H9 (cell line): ENCODE measurements around the gene OAS2. TPM values are rescaled to one million over a fixed set of nuclear protein-coding genes. Genes with fewer than 3 reads are reported as not detected.

Experiments
- DNase-seq: peaks from one replicate; pipeline ENCODE4 v3.0.0-alpha.2; 2017
- H2AFZ ChIP-seq: one replicate; pipeline ENCODE4 v1.6.1; 2013; ENCODE audit warnings: mild to moderate bottlenecking, low read length, control low read depth, moderate library complexity
- H2AK5ac ChIP-seq: 2 replicates; pipeline ENCODE4 v1.6.1; 2013; ENCODE audit warnings: low read length, control low read depth, mixed read lengths; ENCODE audit not compliant: insufficient read length
- H2BK120ac ChIP-seq: one replicate; pipeline ENCODE4 v1.6.1; 2013; ENCODE audit warnings: low read depth, mild to moderate bottlenecking, low read length, control low read depth, inconsistent platforms; ENCODE audit not compliant: poor library complexity, severe bottlenecking
- H2BK12ac ChIP-seq: 2 replicates; pipeline ENCODE4 v1.6.1; 2013; ENCODE audit warnings: low read length, control low read depth, mixed read lengths, low read depth; ENCODE audit not compliant: insufficient read length
- H2BK15ac ChIP-seq: 2 replicates; pipeline ENCODE4 v1.6.1; 2013; ENCODE audit warnings: low read depth, low read length, control low read depth
- H2BK20ac ChIP-seq: one replicate; pipeline ENCODE4 v1.6.1; 2013; ENCODE audit warnings: low read depth, mild to moderate bottlenecking, low read length, control low read depth, inconsistent platforms; ENCODE audit not compliant: poor library complexity, severe bottlenecking
- H2BK5ac ChIP-seq: 2 replicates; pipeline ENCODE4 v1.6.1; 2013; ENCODE audit warnings: low read length, control low read depth, mixed read lengths; ENCODE audit not compliant: insufficient read length
- H3K14ac ChIP-seq: 2 replicates; pipeline ENCODE4 v1.6.1; 2013; ENCODE audit warnings: low read length, control low read depth; ENCODE audit not compliant: insufficient read depth
- H3K18ac ChIP-seq: 2 replicates; pipeline ENCODE4 v1.6.1; 2013; ENCODE audit warnings: low read depth, mild to moderate bottlenecking, mixed read lengths, low read length, control low read depth; ENCODE audit not compliant: insufficient read length
- H3K23ac ChIP-seq: 2 replicates; pipeline ENCODE4 v1.6.1; 2013; ENCODE audit warnings: low read length, control low read depth, mixed read lengths, low read depth; ENCODE audit not compliant: insufficient read length
- H3K23me2 ChIP-seq: 2 replicates; pipeline ENCODE4 v1.6.1; 2013; ENCODE audit warnings: low read depth, mild to moderate bottlenecking, mixed read lengths, low read length, control low read depth; ENCODE audit not compliant: insufficient read length, poor library complexity, severe bottlenecking
- H3K27ac ChIP-seq: 2 replicates; pipeline ENCODE4 v1.5.1; 2013; ENCODE audit warnings: low read length, control low read depth, mixed read lengths, low read depth; ENCODE audit not compliant: insufficient read length
- H3K27me3 ChIP-seq: 2 replicates; pipeline ENCODE4 v1.6.1; 2013; ENCODE audit warnings: low read length, control low read depth, inconsistent platforms; ENCODE audit not compliant: insufficient read depth
- H3K4ac ChIP-seq: 2 replicates; pipeline ENCODE4 v1.6.1; 2013; ENCODE audit warnings: low read depth, mild to moderate bottlenecking, control low read depth, inconsistent platforms, low read length, moderate library complexity
- H3K4me1 ChIP-seq: 2 replicates; pipeline ENCODE4 v1.6.1; 2013; ENCODE audit warnings: low read length, control low read depth, inconsistent platforms; ENCODE audit not compliant: insufficient read depth
- H3K4me2 ChIP-seq: 2 replicates; pipeline ENCODE4 v1.6.1; 2013; ENCODE audit warnings: low read length, control low read depth, mixed read lengths; ENCODE audit not compliant: insufficient read length, insufficient read depth
- H3K56ac ChIP-seq: 2 replicates; pipeline ENCODE4 v1.6.1; 2013; ENCODE audit warnings: low read depth, mild to moderate bottlenecking, mixed read lengths, low read length, control low read depth; ENCODE audit not compliant: insufficient read length
- H3K79me1 ChIP-seq: 2 replicates; pipeline ENCODE4 v1.6.1; 2013; ENCODE audit warnings: low read depth, mild to moderate bottlenecking, moderate library complexity, low read length, control low read depth, inconsistent platforms; ENCODE audit not compliant: insufficient read depth, poor library complexity, severe bottlenecking
- H3K79me2 ChIP-seq: 2 replicates; pipeline ENCODE4 v1.6.1; 2013; ENCODE audit warnings: low read length, control low read depth, inconsistent platforms; ENCODE audit not compliant: insufficient read depth
- H3K9ac ChIP-seq: 2 replicates; pipeline ENCODE4 v1.6.1; 2013; ENCODE audit warnings: low read length, control low read depth, mixed read lengths; ENCODE audit not compliant: insufficient read length; ENCODE audit errors: extremely low read depth
- H3K9me3 ChIP-seq: one replicate; pipeline ENCODE4 v1.6.1; 2013; ENCODE audit warnings: low read depth, low read length, inconsistent platforms; ENCODE audit not compliant: control insufficient read depth
- H3T11ph ChIP-seq: one replicate; pipeline ENCODE4 v1.6.1; 2013; ENCODE audit warnings: mild to moderate bottlenecking, low read length, control low read depth, inconsistent platforms
- H4K20me1 ChIP-seq: one replicate; pipeline ENCODE4 v1.6.1; 2013; ENCODE audit not compliant: control insufficient read depth, insufficient read length, insufficient read depth
- H4K5ac ChIP-seq: 2 replicates; pipeline ENCODE4 v1.6.1; 2013; ENCODE audit warnings: low read depth, mild to moderate bottlenecking, mixed read lengths, low read length, control low read depth; ENCODE audit not compliant: insufficient read length
- H4K8ac ChIP-seq: replicated peaks from 2 replicates; pipeline ENCODE4 v1.6.1; 2013; ENCODE audit warnings: low read length, control low read depth, mixed read lengths, low read depth; ENCODE audit not compliant: insufficient read length
- H4K91ac ChIP-seq: 2 replicates; pipeline ENCODE4 v1.6.1; 2013; ENCODE audit warnings: low read depth, mild to moderate bottlenecking, moderate library complexity, mixed read lengths, low read length, control low read depth; ENCODE audit not compliant: insufficient read length
- H3K27ac Mint-ChIP-seq, 3 experiments: 2 replicates in 2 of 3; 3 replicates in 1 of 3; pipeline ENCODE4 v1.8.0; 2020 to 2021; ENCODE audit warnings: mixed read lengths in 3 of 3, mild to moderate bottlenecking in 1 of 3, moderate library complexity in 1 of 3
- H3K27me3 Mint-ChIP-seq: 2 replicates; pipeline ENCODE4 v1.8.0; 2021; ENCODE audit warnings: low read depth, mild to moderate bottlenecking, moderate library complexity, mixed read lengths
- H3K36me3 Mint-ChIP-seq, 3 experiments: 2 replicates in 2 of 3; 3 replicates in 1 of 3; pipeline ENCODE4 v1.8.0; 2020 to 2021; ENCODE audit warnings: low read depth in 3 of 3, mixed read lengths in 3 of 3; ENCODE audit not compliant: insufficient read depth in 1 of 3
- H3K4me1 Mint-ChIP-seq, 2 experiments: 2 replicates each; pipeline ENCODE4 v1.8.0; 2020; ENCODE audit warnings: mixed read lengths in 2 of 2
- H3K4me3 Mint-ChIP-seq, 2 experiments: 2 replicates in 1 of 2; 3 replicates in 1 of 2; pipeline ENCODE4 v1.8.0; 2020 to 2021; ENCODE audit warnings: mild to moderate bottlenecking in 2 of 2, mixed read lengths in 2 of 2, moderate library complexity in 1 of 2
- H3K9me3 Mint-ChIP-seq, 2 experiments: 2 replicates in 1 of 2; 3 replicates in 1 of 2; pipeline ENCODE4 v1.8.0; 2020; ENCODE audit warnings: mild to moderate bottlenecking in 2 of 2, mixed read lengths in 2 of 2, moderate library complexity in 1 of 2
- WGBS: extraction: QIAGEN DNeasy Blood & Tissue Kit; methylation state at CpG from one replicate; pipeline ENCODE4 v1.1.7; 2013; ENCODE audit warnings: missing lambda C conversion rate, low lambda C conversion rate, mixed read lengths; ENCODE audit not compliant: insufficient read length; ENCODE audit errors: extremely low coverage; 5-methylcytosine and 5-hydroxymethylcytosine counted together
- total RNA-seq: library from RNA; stranded (reverse); gene quantifications from 2 replicates; pipeline ENCODE4 v1.2.1, GENCODE V29; 2021
- TF ChIP-seq, protein P1 (sequence below): fragments of 200-600 bp; sonication (generic); conservative IDR thresholded peaks from 3 replicates; pipeline ENCODE4 v1.8.0; 2021; ENCODE audit warnings: antibody characterized with exemption, mild to moderate bottlenecking

Gene OAS2
- total RNA-seq, 1 experiment from 2014 or later = not detected

DNA sequence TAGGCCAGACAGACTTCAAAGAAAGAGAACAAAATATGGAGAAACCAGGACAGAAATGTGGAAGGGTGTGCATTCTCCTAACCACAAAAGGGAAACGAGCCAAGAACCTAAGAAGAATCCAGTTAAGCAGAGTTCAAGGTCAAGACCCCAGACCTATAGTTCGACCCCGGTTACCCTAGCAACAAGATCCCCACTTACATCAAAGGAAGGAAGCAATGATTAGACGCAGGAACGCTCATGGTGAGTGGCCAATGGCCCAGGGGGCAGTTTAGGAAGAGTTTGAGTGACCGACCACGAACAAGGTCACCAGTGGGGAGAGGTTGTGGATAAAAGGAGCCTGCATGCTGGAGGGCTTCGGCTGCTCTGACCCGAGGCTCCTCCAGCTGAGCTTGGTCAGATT is 36.2 kb downstream of the OAS2 start:
- WGBS = no CpG with 5 or more reads among the region's 9 CpGs
- TF ChIP-seq, protein P1, sequence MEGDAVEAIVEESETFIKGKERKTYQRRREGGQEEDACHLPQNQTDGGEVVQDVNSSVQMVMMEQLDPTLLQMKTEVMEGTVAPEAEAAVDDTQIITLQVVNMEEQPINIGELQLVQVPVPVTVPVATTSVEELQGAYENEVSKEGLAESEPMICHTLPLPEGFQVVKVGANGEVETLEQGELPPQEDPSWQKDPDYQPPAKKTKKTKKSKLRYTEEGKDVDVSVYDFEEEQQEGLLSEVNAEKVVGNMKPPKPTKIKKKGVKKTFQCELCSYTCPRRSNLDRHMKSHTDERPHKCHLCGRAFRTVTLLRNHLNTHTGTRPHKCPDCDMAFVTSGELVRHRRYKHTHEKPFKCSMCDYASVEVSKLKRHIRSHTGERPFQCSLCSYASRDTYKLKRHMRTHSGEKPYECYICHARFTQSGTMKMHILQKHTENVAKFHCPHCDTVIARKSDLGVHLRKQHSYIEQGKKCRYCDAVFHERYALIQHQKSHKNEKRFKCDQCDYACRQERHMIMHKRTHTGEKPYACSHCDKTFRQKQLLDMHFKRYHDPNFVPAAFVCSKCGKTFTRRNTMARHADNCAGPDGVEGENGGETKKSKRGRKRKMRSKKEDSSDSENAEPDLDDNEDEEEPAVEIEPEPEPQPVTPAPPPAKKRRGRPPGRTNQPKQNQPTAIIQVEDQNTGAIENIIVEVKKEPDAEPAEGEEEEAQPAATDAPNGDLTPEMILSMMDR = no peak
- Histone ChIP-seq H3K23me2 (no peaks in the 10 kb centered on the region), H3K9ac (no peak overlapping the region), H3K79me1 (no peaks in the 10 kb centered on the region), H3T11ph (no peak overlapping the region), H2BK20ac (no peak overlapping the region), H3K18ac (no peak overlapping the region), H3K27ac (no peak overlapping the region), H4K5ac (no peak overlapping the region), H2AK5ac (no peak overlapping the region), H3K4me1 (no peaks in the 10 kb centered on the region), H3K27me3 (no peaks in the 10 kb centered on the region), H3K4me2 (no peak overlapping the region), H3K23ac (no peak overlapping the region), H3K4ac (no peak overlapping the region), H4K8ac (no peak overlapping the region), H3K79me2 (no peaks in the 10 kb centered on the region), H2BK5ac (no peak overlapping the region), H2BK15ac (no peak overlapping the region), H3K56ac (no peak overlapping the region), H3K14ac (no peak overlapping the region; the same call in 1 of the 2 replicates), H3K9me3 (peaks cover 7% of the 10 kb centered on the region), H2BK120ac (no peak overlapping the region), H4K91ac (no peak overlapping the region), H2BK12ac (no peak overlapping the region), H2AFZ (no peak overlapping the region), H4K20me1 (no peaks in the 10 kb centered on the region)
- peaks cover 16% of the 10 kb centered on the region for H3K27me3 Mint-ChIP-seq
- no peak for DNase-seq
- H3K4me1 Mint-ChIP-seq = peaks cover 2 to 3% of the 10 kb centered on the region in 2 experiments; a peak in 2 of 4 replicates
- H3K9me3 Mint-ChIP-seq = peaks cover 8 to 12% of the 10 kb centered on the region in 2 experiments; a peak in 4 of 5 replicates
- H3K27ac Mint-ChIP-seq = no peak overlapping the region
- no peak overlapping the region for H3K4me3 Mint-ChIP-seq
- peaks cover 3 to 4% (median 3%) of the 10 kb centered on the region in 3 experiments; a peak in 3 of 7 replicates for H3K36me3 Mint-ChIP-seq
